KMS-11 (cell line): ENCODE results near the gene SH2D1A.
"Not testable (repeated sequence)": the region's sequence is repeated elsewhere in the genome, so short reads cannot be mapped to it uniquely, and the experiment has no call there.

Source experiments
- H2AFZ ChIP-seq: fragments of 200-600 bp; sonication (generic); 2 replicates; pipeline ENCODE4 v1.6.1; 2016; ENCODE audit warnings: antibody characterized with exemption, mixed run types, low read depth
- H3K27ac ChIP-seq: fragments of 200-600 bp; sonication (generic); 2 replicates; pipeline ENCODE4 v1.6.1; 2016; ENCODE audit warnings: mild to moderate bottlenecking, mixed run types
- H3K27me3 ChIP-seq: fragments of 200-600 bp; sonication (generic); 2 replicates; pipeline ENCODE4 v1.6.1; 2017; ENCODE audit warnings: mild to moderate bottlenecking, low read depth, mixed run types, moderate library complexity; ENCODE audit not compliant: insufficient read depth
- H3K36me3 ChIP-seq: fragments of 200-600 bp; sonication (generic); 2 replicates; pipeline ENCODE4 v1.6.1; 2017; ENCODE audit warnings: mild to moderate bottlenecking, mixed run types; ENCODE audit not compliant: insufficient read depth
- H3K4me1 ChIP-seq: fragments of 200-600 bp; sonication (generic); 2 replicates; pipeline ENCODE4 v1.6.1; 2016; ENCODE audit warnings: mild to moderate bottlenecking, low read depth, mixed run types; ENCODE audit not compliant: poor library complexity, severe bottlenecking
- H3K4me2 ChIP-seq: fragments of 200-600 bp; sonication (generic); 2 replicates; pipeline ENCODE4 v1.7.0; 2016; ENCODE audit warnings: mild to moderate bottlenecking, mixed run types
- H3K4me3 ChIP-seq: fragments of 200-600 bp; sonication (generic); IDR thresholded peaks from 2 replicates; pipeline ENCODE4 v1.6.1; 2017; ENCODE audit warnings: low read depth, low read length, mixed read lengths; ENCODE audit not compliant: insufficient read depth
- H3K79me2 ChIP-seq: fragments of 200-600 bp; sonication (generic); 2 replicates; pipeline ENCODE4 v1.6.1; 2016; ENCODE audit warnings: low read depth, mixed run types; ENCODE audit not compliant: insufficient read depth
- H3K9ac ChIP-seq: fragments of 200-600 bp; sonication (generic); 2 replicates; pipeline ENCODE4 v1.6.1; 2016; ENCODE audit warnings: mild to moderate bottlenecking, mixed run types
- H4K20me1 ChIP-seq: fragments of 200-600 bp; sonication (generic); 2 replicates; pipeline ENCODE4 v1.6.1; 2016; ENCODE audit warnings: mild to moderate bottlenecking, mixed run types; ENCODE audit not compliant: insufficient read depth
- TF ChIP-seq, protein P1 (sequence below): fragments of 200-600 bp; sonication (generic); conservative IDR thresholded peaks from 2 replicates; pipeline ENCODE4 v1.6.1; 2017; ENCODE audit warnings: low read depth, mild to moderate bottlenecking, antibody characterized with exemption, low read length, moderate library complexity, mixed read lengths

SH2D1A gene

DNA sequence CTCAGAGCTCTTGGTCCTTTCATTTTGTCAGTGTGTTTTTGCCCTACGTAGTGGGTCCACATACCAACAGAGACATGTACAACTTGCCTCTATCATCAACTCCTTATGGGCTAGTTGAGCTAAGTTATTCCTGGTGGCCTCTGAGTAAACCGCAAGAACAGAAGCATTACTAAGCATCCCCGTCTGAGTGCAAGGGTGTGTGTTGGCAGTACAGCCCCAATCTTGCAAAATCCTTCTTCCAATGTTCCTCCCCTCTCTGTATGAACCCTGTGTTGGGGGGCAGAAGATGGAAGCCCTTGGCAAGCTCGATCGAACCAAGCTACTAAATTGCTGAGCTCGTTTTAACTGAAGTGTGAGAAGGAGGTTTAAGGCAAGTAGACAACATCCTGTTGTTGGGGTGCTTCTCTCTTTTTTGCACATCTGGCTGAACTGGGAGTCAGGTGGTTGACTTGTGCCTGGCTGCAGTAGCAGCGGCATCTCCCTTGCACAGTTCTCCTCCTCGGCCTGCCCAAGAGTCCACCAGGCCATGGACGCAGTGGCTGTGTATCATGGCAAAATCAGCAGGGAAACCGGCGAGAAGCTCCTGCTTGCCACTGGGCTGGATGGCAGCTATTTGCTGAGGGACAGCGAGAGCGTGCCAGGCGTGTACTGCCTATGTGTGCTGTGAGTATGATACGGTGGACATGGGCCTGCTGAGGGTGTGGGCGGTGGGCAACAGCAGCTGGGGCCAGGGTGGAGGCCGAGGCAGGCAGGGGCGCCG is at the start of gene SH2D1A:
Gene SH2D1A, plus strand, starts transcription at position 447 of the 760 bp plus-strand sequence. Its CDS starts 80 bp downstream, at position 527.
- Histone ChIP-seq H3K79me2 (no peaks in the 10 kb centered on the region), H2AFZ (no peak within 1 kb of the TSS), H3K36me3 (no peaks in the 10 kb centered on the region), H4K20me1 (no peaks in the 10 kb centered on the region), H3K27ac (no peak within 1 kb of the TSS), H3K4me2 (no peak within 1 kb of the TSS), H3K4me3 (no peak within 1 kb of the TSS), H3K4me1 (no peaks in the 10 kb centered on the region), H3K27me3 (no peaks in the 10 kb centered on the region), H3K9ac (no peak within 1 kb of the TSS)
- TF ChIP-seq, protein P1, sequence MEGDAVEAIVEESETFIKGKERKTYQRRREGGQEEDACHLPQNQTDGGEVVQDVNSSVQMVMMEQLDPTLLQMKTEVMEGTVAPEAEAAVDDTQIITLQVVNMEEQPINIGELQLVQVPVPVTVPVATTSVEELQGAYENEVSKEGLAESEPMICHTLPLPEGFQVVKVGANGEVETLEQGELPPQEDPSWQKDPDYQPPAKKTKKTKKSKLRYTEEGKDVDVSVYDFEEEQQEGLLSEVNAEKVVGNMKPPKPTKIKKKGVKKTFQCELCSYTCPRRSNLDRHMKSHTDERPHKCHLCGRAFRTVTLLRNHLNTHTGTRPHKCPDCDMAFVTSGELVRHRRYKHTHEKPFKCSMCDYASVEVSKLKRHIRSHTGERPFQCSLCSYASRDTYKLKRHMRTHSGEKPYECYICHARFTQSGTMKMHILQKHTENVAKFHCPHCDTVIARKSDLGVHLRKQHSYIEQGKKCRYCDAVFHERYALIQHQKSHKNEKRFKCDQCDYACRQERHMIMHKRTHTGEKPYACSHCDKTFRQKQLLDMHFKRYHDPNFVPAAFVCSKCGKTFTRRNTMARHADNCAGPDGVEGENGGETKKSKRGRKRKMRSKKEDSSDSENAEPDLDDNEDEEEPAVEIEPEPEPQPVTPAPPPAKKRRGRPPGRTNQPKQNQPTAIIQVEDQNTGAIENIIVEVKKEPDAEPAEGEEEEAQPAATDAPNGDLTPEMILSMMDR: no peak

GRCh38 chrX:124299323-124299722 is 47.0 kb upstream of the SH2D1A start:
- not testable (repeated sequence) for H3K36me3 ChIP-seq, H2AFZ ChIP-seq, H3K27ac ChIP-seq, H4K20me1 ChIP-seq, H3K4me3 ChIP-seq, H3K4me1 ChIP-seq, H3K4me2 ChIP-seq, H3K79me2 ChIP-seq, H3K27me3 ChIP-seq, H3K9ac ChIP-seq

GRCh38 chrX:124300405-124300804 is 46.0 kb upstream of the SH2D1A start:
- H3K4me1 ChIP-seq: no peaks in the 10 kb centered on the region
- H2AFZ ChIP-seq: no peak overlapping the region
- no peak overlapping the region for H3K4me3 ChIP-seq
- H3K9ac ChIP-seq: no peak overlapping the region
- no peaks in the 10 kb centered on the region for H3K27me3 ChIP-seq
- TF ChIP-seq, protein P1: no peak
- H3K27ac ChIP-seq: no peak overlapping the region
- H3K79me2 ChIP-seq: no peaks in the 10 kb centered on the region
- H3K4me2 ChIP-seq: no peak overlapping the region
- H4K20me1 ChIP-seq: no peaks in the 10 kb centered on the region
- no peaks in the 10 kb centered on the region for H3K36me3 ChIP-seq

DNA sequence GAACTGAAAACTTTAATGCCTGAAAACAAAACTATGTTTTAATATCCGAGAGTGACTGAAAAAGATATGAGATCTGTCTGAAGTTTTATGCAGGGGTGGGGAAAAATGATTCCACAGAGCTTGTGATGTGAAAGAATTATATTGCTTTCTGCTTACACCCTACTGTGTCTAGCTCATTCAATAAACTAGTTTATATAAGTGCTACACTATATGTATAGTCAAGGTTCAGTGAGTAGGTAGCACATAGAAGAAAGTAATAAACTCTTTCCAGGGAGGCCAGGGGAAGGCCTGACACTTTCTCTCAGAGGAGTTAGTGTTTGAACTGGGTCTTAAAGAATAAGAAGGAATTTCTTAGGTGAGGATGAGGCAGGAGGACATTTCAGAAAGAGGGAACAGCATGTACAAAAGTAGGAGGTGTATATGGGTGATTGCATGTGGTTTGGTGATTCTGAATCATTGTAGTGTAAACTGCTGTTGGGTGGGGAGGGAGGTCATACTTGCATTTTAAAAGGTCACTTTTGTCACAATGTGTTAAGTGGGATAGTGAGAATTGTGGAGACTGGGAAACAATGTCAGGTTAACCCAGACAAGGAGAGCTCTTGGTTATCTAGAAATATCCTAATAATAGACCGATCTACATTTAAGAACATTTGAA is 39.0 kb upstream of the SH2D1A start:
- Histone ChIP-seq H3K79me2 (no peaks in the 10 kb centered on the region), H3K4me1 (no peaks in the 10 kb centered on the region), H3K27me3 (no peaks in the 10 kb centered on the region), H4K20me1 (no peaks in the 10 kb centered on the region), H3K36me3 (no peaks in the 10 kb centered on the region), H3K9ac (no peak overlapping the region), H3K4me2 (no peak overlapping the region), H3K4me3 (no peak overlapping the region), H3K27ac (no peak overlapping the region), H2AFZ (no peak overlapping the region)
- TF ChIP-seq, protein P1: no peak

DNA sequence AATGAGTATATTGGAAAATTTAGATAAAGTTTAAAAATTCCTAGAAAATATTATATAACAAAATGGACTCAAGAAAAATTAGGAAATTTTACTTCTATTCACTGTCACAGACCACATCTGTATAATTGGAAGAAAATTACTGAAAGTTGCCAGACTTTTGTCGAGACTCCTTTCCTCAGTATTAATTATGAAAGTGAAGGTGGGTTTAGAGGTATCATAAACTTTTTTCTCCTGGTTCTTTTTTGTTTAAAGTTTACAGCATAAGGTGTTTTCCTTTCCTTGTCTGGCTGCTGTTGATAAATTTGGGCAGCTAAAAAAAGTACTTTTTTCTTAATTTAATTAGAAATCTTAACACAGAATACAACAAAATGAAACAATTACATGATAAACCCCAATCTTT is 20.6 kb upstream of the SH2D1A start:
- Histone ChIP-seq H3K79me2 (no peaks in the 10 kb centered on the region), H3K9ac (no peak overlapping the region), H2AFZ (no peak overlapping the region), H3K27ac (no peak overlapping the region), H3K27me3 (no peaks in the 10 kb centered on the region), H3K4me3 (no peak overlapping the region), H3K4me1 (no peaks in the 10 kb centered on the region), H4K20me1 (no peaks in the 10 kb centered on the region), H3K4me2 (no peak overlapping the region), H3K36me3 (no peaks in the 10 kb centered on the region)
- TF ChIP-seq, protein P1: no peak
